ENCODE results near the gene UBASH3A. TPM values are rescaled to one million over a fixed set of nuclear protein-coding genes. Genes with fewer than 3 reads are reported as not detected.

The UBASH3A gene
- 0.18 TPM in 1 of 2 replicates, not detected in the other for total RNA-seq (2014; rRNA removed; shearing (Covaris generic))

- DNase-seq (ENCODE audit: low read depth): no peak
These were observed at the start of gene UBASH3A for GRCh38 chr21:42403611-42404231. TSS of gene UBASH3A (plus strand) at chr21:42403902. CDS start at chr21:42403946, 44 bp downstream.

- no peak for DNase-seq (ENCODE audit: low read depth)
These were observed 47.7 kb upstream of the UBASH3A start for GRCh38 chr21:42356046-42356445.

GRCh38 chr21:42356650-42357049 lies 47.1 kb upstream of the UBASH3A start:
- no peak for DNase-seq (ENCODE audit: low read depth)

- DNase-seq (ENCODE audit: low read depth): no peak
These were observed 46.4 kb upstream of the UBASH3A start for GRCh38 chr21:42357307-42357706.

- no peak for DNase-seq (ENCODE audit: low read depth)
These were observed 45.4 kb upstream of the UBASH3A start for GRCh38 chr21:42358261-42358660.

- DNase-seq (ENCODE audit: low read depth): peak; percentile 52
These were observed 44.8 kb upstream of the UBASH3A start for GRCh38 chr21:42358937-42359336.

- DNase-seq (ENCODE audit: low read depth): peak; percentile 23
These were observed 43.4 kb upstream of the UBASH3A start for GRCh38 chr21:42360317-42360716.

- DNase-seq (ENCODE audit: low read depth): no peak
These were observed 42.4 kb upstream of the UBASH3A start for GRCh38 chr21:42361286-42361685.

GRCh38 chr21:42362198-42362597 lies 41.5 kb upstream of the UBASH3A start:
- no peak for DNase-seq (ENCODE audit: low read depth)

GRCh38 chr21:42362700-42363099 lies 41.0 kb upstream of the UBASH3A start:
- no peak for DNase-seq (ENCODE audit: low read depth)

- no peak for DNase-seq (ENCODE audit: low read depth)
These were observed 40.4 kb upstream of the UBASH3A start for GRCh38 chr21:42363312-42363711.

- DNase-seq (ENCODE audit: low read depth): no peak
These were observed 39.3 kb upstream of the UBASH3A start for GRCh38 chr21:42364304-42364865.

- DNase-seq (ENCODE audit: low read depth): no peak
These were observed 37.9 kb upstream of the UBASH3A start for GRCh38 chr21:42365770-42366169.

- peak; percentile 75 for DNase-seq (ENCODE audit: low read depth)
These were observed 37.3 kb upstream of the UBASH3A start, which contains the start of gene TFF1 for GRCh38 chr21:42366292-42367010. TSS of gene TFF1 (minus strand) at chr21:42366535. CDS start at chr21:42366495, 40 bp downstream.

GRCh38 chr21:42367367-42368165 lies 36.1 kb upstream of the UBASH3A start:
- no peak for DNase-seq (ENCODE audit: low read depth)

GRCh38 chr21:42369821-42370220 lies 33.9 kb upstream of the UBASH3A start:
- no peak for DNase-seq (ENCODE audit: low read depth)

- DNase-seq (ENCODE audit: low read depth): no peak
These were observed 32.6 kb upstream of the UBASH3A start for GRCh38 chr21:42370894-42371654.

- peak; percentile 48 for DNase-seq (ENCODE audit: low read depth)
These were observed 30.4 kb upstream of the UBASH3A start for GRCh38 chr21:42373196-42373907.

GRCh38 chr21:42373908-42374455 lies 29.7 kb upstream of the UBASH3A start:
- DNase-seq (ENCODE audit: low read depth): no peak

GRCh38 chr21:42374457-42374856 lies 29.2 kb upstream of the UBASH3A start:
- no peak for DNase-seq (ENCODE audit: low read depth)

All from Daoy (cell line).